ENCODE measurements around the gene METTL22.

The METTL22 gene

GRCh38 chr16:8611886-8612600 is 9.5 kb upstream of the METTL22 start:
- Histone ChIP-seq H3K4me3 (replicated peaks; ENCODE audit: insufficient read depth, low read length) (no peak overlapping the region), H3K27ac (replicated peaks) (no peak overlapping the region), H3K27me3 (ENCODE audit: insufficient read depth, poor library complexity, severe bottlenecking) (no peaks in the 10 kb centered on the region)
- no peak for DNase-seq (ENCODE audit: low read depth in 1 of 2, low spot score in 1 of 2)
- TF ChIP-seq POLR2AphosphoS5 (IDR thresholded peaks at IDR 0.05; ENCODE audit: low read depth), result no peak
- no peak for TF ChIP-seq GABPA (IDR thresholded peaks at IDR 0.05; ENCODE audit: low read depth)
- no peak for TF ChIP-seq SPI1 (IDR thresholded peaks at IDR 0.05; ENCODE audit: borderline replicate concordance, low read depth)
- no peak for TF ChIP-seq REST (IDR thresholded peaks at IDR 0.05; ENCODE audit: insufficient replicate concordance, low read depth)
- TF ChIP-seq CTCF (IDR thresholded peaks at IDR 0.05; ENCODE audit: insufficient read depth, low read length), result no peak

DNA sequence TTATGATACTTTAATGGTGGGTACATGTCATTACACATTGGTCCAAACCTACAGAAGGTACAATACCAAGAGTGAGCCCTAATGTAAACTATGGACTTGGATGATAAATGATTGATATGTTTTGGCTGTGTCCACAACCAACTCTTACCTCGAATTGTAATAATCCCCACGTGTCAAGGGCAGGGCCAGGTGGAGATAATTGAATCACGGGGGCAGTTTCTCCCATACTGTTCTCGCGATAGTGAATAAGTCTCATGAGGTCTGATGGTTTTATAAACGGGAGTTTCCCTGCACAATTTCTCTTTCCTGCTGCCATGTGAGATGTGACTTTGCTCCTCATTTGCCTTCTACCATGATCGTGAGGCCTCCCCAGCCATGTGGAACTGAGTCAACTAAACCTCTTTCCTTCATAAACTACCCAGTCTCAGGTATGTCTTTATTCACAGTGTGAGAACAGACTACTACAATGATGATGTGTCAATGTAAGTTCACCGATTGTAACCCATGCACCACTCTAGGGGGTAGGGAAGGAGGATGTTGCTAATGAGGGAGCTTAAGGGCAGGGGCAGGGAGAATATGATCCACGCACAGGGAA is 7.0 kb upstream of the METTL22 start:
- H3K27ac ChIP-seq (replicated peaks), result no peak overlapping the region
- peaks cover 3% of the 10 kb centered on the region for H3K27me3 ChIP-seq (ENCODE audit: insufficient read depth, poor library complexity, severe bottlenecking)
- TF ChIP-seq POLR2AphosphoS5 (IDR thresholded peaks at IDR 0.05; ENCODE audit: low read depth) (no peak), REST (IDR thresholded peaks at IDR 0.05; ENCODE audit: insufficient replicate concordance, low read depth) (no peak), SPI1 (IDR thresholded peaks at IDR 0.05; ENCODE audit: borderline replicate concordance, low read depth) (no peak), GABPA (IDR thresholded peaks at IDR 0.05; ENCODE audit: low read depth) (no peak), CTCF (IDR thresholded peaks at IDR 0.05; ENCODE audit: insufficient read depth, low read length) (no peak)

DNA sequence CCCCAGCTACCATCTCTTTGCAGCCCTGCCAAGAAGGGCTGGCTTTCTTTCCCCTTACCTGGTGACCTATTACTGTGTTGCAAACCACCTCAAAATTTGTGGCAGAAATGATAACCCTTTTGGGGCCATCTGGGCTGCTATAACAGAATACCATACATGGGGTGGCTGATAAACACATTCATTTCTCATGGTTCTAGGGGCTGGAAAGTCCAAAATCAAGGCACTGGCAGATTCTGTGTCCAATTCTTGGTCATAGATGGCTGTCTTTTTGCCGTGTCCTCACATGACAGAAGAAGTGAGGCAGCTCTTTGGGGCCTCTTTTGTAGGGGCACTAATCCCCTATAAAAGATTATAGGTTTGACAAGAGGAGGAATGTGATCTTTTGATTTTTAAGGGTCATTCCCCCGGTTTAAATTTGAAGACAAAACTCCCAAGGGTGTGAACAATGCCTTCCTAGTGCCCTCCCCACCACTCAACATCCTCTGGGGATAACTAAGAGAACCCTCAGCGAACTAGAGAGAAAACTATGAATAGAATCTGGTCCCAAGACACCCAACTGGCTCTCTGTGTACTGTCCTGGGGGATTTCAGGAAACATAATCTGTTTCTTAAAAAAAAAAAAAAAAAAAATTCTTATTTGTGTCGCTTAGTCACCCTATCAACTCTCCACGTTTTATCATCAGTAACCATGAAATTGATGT is 1.7 kb upstream of the METTL22 start:
- TF ChIP-seq REST (IDR thresholded peaks at IDR 0.05; ENCODE audit: insufficient replicate concordance, low read depth) (no peak), CTCF (IDR thresholded peaks at IDR 0.05; ENCODE audit: insufficient read depth, low read length) (no peak), POLR2AphosphoS5 (IDR thresholded peaks at IDR 0.05; ENCODE audit: low read depth) (no peak)
- Histone ChIP-seq H3K27ac (replicated peaks) (no peak overlapping the region), H3K27me3 (ENCODE audit: insufficient read depth, poor library complexity, severe bottlenecking) (peaks cover 3% of the 10 kb centered on the region), H3K4me3 (replicated peaks; ENCODE audit: insufficient read depth, low read length) (no peak overlapping the region)
- DNase-seq (ENCODE audit: low read depth in 1 of 2, low spot score in 1 of 2), result no peak

More for the DNA sequence above, 7.0 kb upstream of the METTL22 start:
- no peak overlapping the region for H3K4me3 ChIP-seq (replicated peaks; ENCODE audit: insufficient read depth, low read length)
- no peak for DNase-seq (ENCODE audit: low read depth in 1 of 2, low spot score in 1 of 2)
